H1 (cell line): ENCODE results near the gene RCHY1. TPM values are rescaled to one million over a fixed set of nuclear protein-coding genes. Genes with fewer than 3 reads are reported as not detected.

ENCODE experiments used
- ATF2 ChIP-seq: IDR thresholded peaks from 2 replicates; pipeline ENCODE4 v1.6.1; 2012; ENCODE audit warnings: low read length, inconsistent platforms
- SIRT6 ChIP-seq: IDR thresholded peaks from one replicate; pipeline ENCODE4 v1.7.1; 2012; ENCODE audit warnings: low read length, inconsistent platforms
- polyA plus RNA-seq, 7 experiments: library from polyadenylated mRNA; depleted of rRNA in 3 of 7; stranded (reverse) in 5 of 7; unstranded in 2 of 7; fragments of >200 nt in 5 of 7; fragments of 200-250 nt in 2 of 7; gene quantifications; 1 replicate in 5 of 7; 2 replicates in 1 of 7; 4 replicates in 1 of 7; pipeline versions ENCODE4 v1.2.1 to v1.2.3, GENCODE V29; 2011 to 2013; ENCODE audit warnings: missing spikeins in 2 of 7, mixed read lengths in 2 of 7
- total RNA-seq: library from RNA; stranded (reverse); fragmentation: NEBNext Ultra II Directional; extraction: Animal tissue kit (Norgen Biotek cat#: 25700); gene quantifications from 2 replicates; pipeline ENCODE4 v1.2.1, GENCODE V29; 2021

RCHY1 gene
- total and polyA plus RNA-seq, 2 of the 8 experiments (the other 6 are each of a cell fraction or from before 2014, with no cell fraction given), result 30.3 to 44.0 TPM

DNA sequence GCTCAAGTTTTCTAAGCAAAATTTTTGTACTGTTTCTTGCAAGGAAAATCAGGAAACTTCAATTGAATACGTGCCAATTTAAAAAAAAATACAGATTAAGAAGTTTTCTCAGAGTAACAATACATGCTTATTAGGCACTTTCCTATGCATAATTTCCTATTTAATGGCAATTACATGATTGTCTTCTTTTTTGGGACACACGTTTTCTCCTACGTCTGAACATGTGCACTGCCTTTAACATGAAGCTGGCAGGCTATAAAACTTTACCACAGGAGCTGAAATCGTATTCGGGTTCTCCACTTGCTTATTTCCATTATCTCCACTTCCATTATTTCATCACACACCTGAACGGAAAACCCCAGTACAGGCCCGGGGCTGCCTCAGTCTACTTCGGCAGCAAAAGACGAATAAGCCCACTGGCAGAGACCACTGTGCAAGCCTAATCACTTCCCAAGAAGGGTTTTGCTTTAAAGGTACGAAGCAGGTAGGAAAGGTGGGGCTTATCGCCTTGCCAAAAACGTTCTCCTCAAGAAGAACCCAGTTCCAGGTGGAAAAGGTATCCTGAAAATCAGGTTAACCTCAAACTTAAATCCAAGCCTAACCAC, 575 bp downstream of the RCHY1 start (continued):
- TF ChIP-seq ATF2 (no peak), SIRT6 (no peak)
